WTC11 (cell line): ENCODE measurements around the gene NXN.

Experiments used
- ATF3 ChIP-seq: sonication (generic); formaldehyde crosslinking; conservative IDR thresholded peaks from 2 replicates; pipeline ENCODE4 v1.8.1; 2022; ENCODE audit warnings: mild to moderate bottlenecking, missing genetic modification reagents
- ETV6 ChIP-seq: sonication (generic); formaldehyde crosslinking; IDR thresholded peaks from 2 replicates; pipeline ENCODE4 v1.8.1; 2022; ENCODE audit warnings: mild to moderate bottlenecking, missing genetic modification reagents
- RELA ChIP-seq: sonication (generic); formaldehyde crosslinking; IDR thresholded peaks from 2 replicates; pipeline ENCODE4 v1.8.1; 2022; ENCODE audit warnings: missing genetic modification reagents, mild to moderate bottlenecking, borderline replicate concordance

GRCh38 chr17:921161-921560 lies 58.4 kb downstream of the NXN start:
- no peak for TF ChIP-seq ATF3 (CRISPR knock-in tag)
- no peak for TF ChIP-seq RELA (CRISPR knock-in tag)
- TF ChIP-seq ETV6 (CRISPR knock-in tag): no peak
